Karpas-422 (cell line): ENCODE data around the gene KIF1B. TPM values are rescaled to one million over a fixed set of nuclear protein-coding genes. Genes with fewer than 3 reads are reported as not detected.

Experiments
- DNase-seq: peaks from one replicate; pipeline ENCODE4 v3.0.0-alpha.2; 2015
- H2AFZ ChIP-seq: fragments of 200-600 bp; sonication (generic); 2 replicates; pipeline ENCODE4 v1.6.1; 2014; ENCODE audit warnings: antibody characterized with exemption, low read length, mixed read lengths
- H3K27ac ChIP-seq: fragments of 200-600 bp; sonication (generic); 2 replicates; pipeline ENCODE4 v1.5.1; 2014; ENCODE audit warnings: mild to moderate bottlenecking, low read length, moderate library complexity
- H3K27me3 ChIP-seq: fragments of 200-600 bp; sonication (generic); 2 replicates; pipeline ENCODE4 v1.6.1; 2014; ENCODE audit warnings: low read length, mixed read lengths
- H3K36me3 ChIP-seq: fragments of 200-600 bp; sonication (generic); 2 replicates; pipeline ENCODE4 v1.6.1; 2014; ENCODE audit warnings: low read length, mixed read lengths; ENCODE audit not compliant: insufficient read depth
- H3K4me1 ChIP-seq: fragments of 200-600 bp; sonication (generic); 2 replicates; pipeline ENCODE4 v1.6.1; 2014; ENCODE audit warnings: mild to moderate bottlenecking, low read length, mixed read lengths
- H3K4me2 ChIP-seq: fragments of 200-600 bp; sonication (generic); 2 replicates; pipeline ENCODE4 v1.6.1; 2014; ENCODE audit warnings: low read length, low read depth, mild to moderate bottlenecking; ENCODE audit not compliant: poor library complexity, severe bottlenecking
- H3K4me3 ChIP-seq: fragments of 200-600 bp; sonication (generic); 2 replicates; pipeline ENCODE4 v1.5.1; 2014; ENCODE audit warnings: mild to moderate bottlenecking, antibody characterized with exemption, low read length, mixed read lengths
- H3K79me2 ChIP-seq: fragments of 200-600 bp; sonication (generic); 2 replicates; pipeline ENCODE4 v1.6.1; 2014; ENCODE audit warnings: mild to moderate bottlenecking, low read length, mixed read lengths
- H3K9ac ChIP-seq: fragments of 200-600 bp; sonication (generic); 2 replicates; pipeline ENCODE4 v1.6.0; 2014; ENCODE audit warnings: low read length
- H3K9me2 ChIP-seq: fragments of 200-600 bp; sonication (generic), shearing (Covaris generic); replicated peaks from 2 replicates; pipeline ENCODE4 v1.6.0; 2014; ENCODE audit warnings: mild to moderate bottlenecking, low read length, moderate library complexity; ENCODE audit not compliant: insufficient read depth
- H3K9me3 ChIP-seq: fragments of 300-700, 200-600 bp; sonication (generic); 2 replicates; pipeline ENCODE4 v1.6.1; 2014; ENCODE audit warnings: low read length, mixed read lengths
- H4K20me1 ChIP-seq: fragments of 200-600 bp; sonication (generic); 2 replicates; pipeline ENCODE4 v1.6.1; 2014; ENCODE audit warnings: mild to moderate bottlenecking, antibody characterized with exemption, low read length, low read depth; ENCODE audit not compliant: insufficient read depth
- total RNA-seq: library from RNA; depleted of rRNA; stranded (reverse); fragments of >200 nt; shearing (Covaris generic); gene quantifications from 2 replicates; pipeline ENCODE4 v1.2.3, GENCODE V29; 2014; ENCODE audit warnings: low replicate concordance

The KIF1B gene
- total RNA-seq, 1 experiment from 2014 or later: 3.7 TPM

DNA sequence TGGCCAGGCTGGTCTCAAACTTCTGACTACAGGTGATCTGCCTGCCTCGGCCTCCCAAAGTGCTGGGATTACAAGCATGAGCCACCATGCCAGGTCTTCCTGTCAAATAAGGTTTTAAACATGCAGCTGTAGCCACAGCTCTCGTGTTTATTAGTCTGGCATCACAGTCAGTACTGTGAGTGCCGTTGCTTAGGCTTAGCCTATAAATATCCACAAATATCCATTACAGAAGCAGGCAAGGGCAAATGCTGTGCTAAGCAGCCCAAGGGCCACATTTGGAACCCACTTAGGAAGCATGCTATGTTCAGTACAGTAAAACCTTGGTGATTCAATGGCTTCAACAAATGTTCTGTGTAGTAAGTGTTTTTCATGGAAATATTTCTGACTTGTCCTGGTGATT is 75.9 kb downstream of the KIF1B start:
- no peaks in the 10 kb centered on the region for H3K36me3 ChIP-seq
- H4K20me1 ChIP-seq: no peaks in the 10 kb centered on the region
- H3K4me2 ChIP-seq: no peak overlapping the region
- H3K4me3 ChIP-seq: no peak overlapping the region
- peaks cover 10% of the 10 kb centered on the region for H3K4me1 ChIP-seq
- no peaks in the 10 kb centered on the region for H3K27me3 ChIP-seq
- H3K27ac ChIP-seq: no peak overlapping the region
- H2AFZ ChIP-seq: no peak overlapping the region
- H3K79me2 ChIP-seq: no peaks in the 10 kb centered on the region
- H3K9me2 ChIP-seq: no peaks in the 10 kb centered on the region
- H3K9me3 ChIP-seq: no peaks in the 10 kb centered on the region
- no peak for DNase-seq
- H3K9ac ChIP-seq: no peak overlapping the region

- no peak overlapping the region for H3K27ac ChIP-seq
- H3K9me2 ChIP-seq: no peaks in the 10 kb centered on the region
- no peak overlapping the region for H3K4me3 ChIP-seq
- peaks cover 10% of the 10 kb centered on the region for H3K4me1 ChIP-seq
- H4K20me1 ChIP-seq: no peaks in the 10 kb centered on the region
- no peaks in the 10 kb centered on the region for H3K36me3 ChIP-seq
- H3K27me3 ChIP-seq: no peaks in the 10 kb centered on the region
- no peak overlapping the region for H3K9ac ChIP-seq
- H3K79me2 ChIP-seq: no peaks in the 10 kb centered on the region
- no peak overlapping the region for H3K4me2 ChIP-seq
- H3K9me3 ChIP-seq: no peaks in the 10 kb centered on the region
- no peak overlapping the region for H2AFZ ChIP-seq
- DNase-seq: no peak
These were observed 76.8 kb downstream of the KIF1B start for GRCh38 chr1:10287023-10287645.

DNA sequence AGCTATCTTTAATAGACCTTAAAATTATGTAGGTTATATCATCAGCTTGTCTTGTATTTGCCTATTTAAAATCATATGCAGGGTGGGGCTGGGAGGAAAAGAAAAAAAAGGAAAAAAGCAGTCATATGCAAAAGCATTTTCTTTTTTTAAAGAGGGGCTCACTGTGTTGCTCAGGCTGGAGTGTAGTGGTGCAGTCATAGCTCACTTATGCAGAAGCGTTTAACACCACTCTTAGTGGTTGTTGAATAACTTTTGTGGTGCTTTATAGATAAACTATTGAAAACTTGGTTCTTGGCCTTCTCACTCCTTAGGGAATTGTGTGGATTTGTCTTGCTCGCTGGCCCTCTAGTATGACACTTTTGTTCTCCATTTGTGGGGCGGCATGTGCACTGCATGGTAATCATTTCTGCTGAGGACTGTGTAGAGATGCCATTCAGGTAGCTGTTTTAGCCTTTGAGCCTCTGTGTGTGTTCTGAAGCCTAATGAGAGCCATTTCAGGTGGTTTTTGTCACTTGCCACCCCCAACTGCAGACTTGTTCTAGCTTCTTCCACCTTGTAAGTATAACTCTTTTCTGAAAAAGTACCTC is 77.8 kb downstream of the KIF1B start:
- Histone ChIP-seq H3K4me3 (no peak overlapping the region), H3K79me2 (no peaks in the 10 kb centered on the region), H3K36me3 (no peaks in the 10 kb centered on the region), H3K9ac (no peak overlapping the region), H3K4me1 (peaks cover 10% of the 10 kb centered on the region), H3K4me2 (peak overlapping the region; percentile 30), H3K27me3 (no peaks in the 10 kb centered on the region), H2AFZ (no peak overlapping the region), H3K9me3 (no peaks in the 10 kb centered on the region), H3K27ac (no peak overlapping the region), H3K9me2 (no peaks in the 10 kb centered on the region), H4K20me1 (no peaks in the 10 kb centered on the region)
- peak; percentile 44 for DNase-seq

DNA sequence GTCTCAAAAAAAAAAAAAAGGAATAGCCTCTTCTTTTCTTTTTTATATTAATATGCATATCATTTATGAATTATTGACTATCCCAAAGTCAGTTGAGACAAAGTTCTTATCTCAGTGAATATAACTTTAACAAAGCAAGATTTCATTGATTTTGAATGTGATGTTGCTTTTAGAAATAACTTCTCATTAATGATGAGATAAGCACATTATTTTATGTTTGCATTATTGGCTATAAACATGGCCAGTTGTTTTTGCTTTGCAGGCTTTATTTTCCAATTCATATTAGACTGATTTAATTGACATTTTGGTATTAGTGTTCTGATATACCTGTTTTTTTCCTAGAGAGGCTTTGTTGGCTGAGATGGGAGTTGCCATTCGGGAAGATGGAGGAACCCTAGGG is 81.3 kb downstream of the KIF1B start:
- Histone ChIP-seq H3K27ac (no peak overlapping the region), H3K9ac (no peak overlapping the region), H2AFZ (no peak overlapping the region), H3K36me3 (no peaks in the 10 kb centered on the region), H3K79me2 (no peaks in the 10 kb centered on the region), H4K20me1 (no peaks in the 10 kb centered on the region), H3K9me3 (no peaks in the 10 kb centered on the region), H3K4me1 (peaks cover 10% of the 10 kb centered on the region), H3K27me3 (no peaks in the 10 kb centered on the region), H3K9me2 (no peaks in the 10 kb centered on the region), H3K4me2 (no peak overlapping the region), H3K4me3 (no peak overlapping the region)
- no peak for DNase-seq

GRCh38 chr1:10292188-10292587 is 81.8 kb downstream of the KIF1B start:
- no peaks in the 10 kb centered on the region for H3K27me3 ChIP-seq
- no peak overlapping the region for H3K27ac ChIP-seq
- H3K9me3 ChIP-seq: no peaks in the 10 kb centered on the region
- H2AFZ ChIP-seq: no peak overlapping the region
- H3K9me2 ChIP-seq: no peaks in the 10 kb centered on the region
- H3K4me2 ChIP-seq: no peak overlapping the region
- no peak for DNase-seq
- no peaks in the 10 kb centered on the region for H3K79me2 ChIP-seq
- H3K36me3 ChIP-seq: no peaks in the 10 kb centered on the region
- no peak overlapping the region for H3K9ac ChIP-seq
- H3K4me1 ChIP-seq: peaks cover 10% of the 10 kb centered on the region
- no peak overlapping the region for H3K4me3 ChIP-seq
- no peaks in the 10 kb centered on the region for H4K20me1 ChIP-seq

GRCh38 chr1:10295481-10296085 is 85.2 kb downstream of the KIF1B start:
- no peak overlapping the region for H2AFZ ChIP-seq
- no peaks in the 10 kb centered on the region for H4K20me1 ChIP-seq
- H3K27ac ChIP-seq: no peak overlapping the region
- H3K9me3 ChIP-seq: no peaks in the 10 kb centered on the region
- no peaks in the 10 kb centered on the region for H3K36me3 ChIP-seq
- no peaks in the 10 kb centered on the region for H3K79me2 ChIP-seq
- no peak overlapping the region for H3K4me3 ChIP-seq
- H3K9ac ChIP-seq: no peak overlapping the region
- no peaks in the 10 kb centered on the region for H3K27me3 ChIP-seq
- peaks cover 4% of the 10 kb centered on the region; the same call in 1 of the 2 replicates for H3K4me1 ChIP-seq
- H3K9me2 ChIP-seq: no peaks in the 10 kb centered on the region
- DNase-seq: no peak
- H3K4me2 ChIP-seq: no peak overlapping the region

- H3K4me2 ChIP-seq: no peak overlapping the region
- no peaks in the 10 kb centered on the region for H3K9me2 ChIP-seq
- no peaks in the 10 kb centered on the region for H3K36me3 ChIP-seq
- H3K9ac ChIP-seq: no peak overlapping the region
- no peak overlapping the region for H3K4me3 ChIP-seq
- no peak for DNase-seq
- H4K20me1 ChIP-seq: no peaks in the 10 kb centered on the region
- no peaks in the 10 kb centered on the region for H3K9me3 ChIP-seq
- H3K27me3 ChIP-seq: no peaks in the 10 kb centered on the region
- H3K4me1 ChIP-seq: peaks cover 4% of the 10 kb centered on the region; the same call in 1 of the 2 replicates
- H2AFZ ChIP-seq: no peak overlapping the region
- H3K79me2 ChIP-seq: no peaks in the 10 kb centered on the region
- H3K27ac ChIP-seq: no peak overlapping the region
These were observed 88.8 kb downstream of the KIF1B start for GRCh38 chr1:10299151-10299550.

DNA sequence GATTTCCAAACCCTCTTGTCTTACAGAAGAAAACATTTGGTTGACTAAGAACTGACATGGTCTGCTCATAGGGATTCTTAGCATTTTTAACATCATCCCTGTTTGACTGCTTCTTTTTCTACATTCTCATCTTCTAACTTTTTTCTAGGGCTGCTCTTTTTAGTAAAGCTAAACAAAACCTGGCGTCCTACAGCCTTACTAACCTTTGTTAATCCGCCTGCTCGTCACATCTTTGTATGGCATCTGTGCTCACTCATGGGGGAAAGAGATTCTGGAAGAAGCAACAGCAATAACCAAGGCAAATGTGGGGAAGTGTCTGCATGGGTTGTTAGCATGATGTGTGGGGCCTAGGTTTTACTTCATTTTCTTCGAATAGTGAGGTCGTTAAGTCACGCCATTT is 92.0 kb downstream of the KIF1B start:
- DNase-seq: no peak
- Histone ChIP-seq H3K4me2 (no peak overlapping the region), H3K4me3 (no peak overlapping the region), H4K20me1 (no peaks in the 10 kb centered on the region), H3K9ac (no peak overlapping the region), H2AFZ (no peak overlapping the region), H3K36me3 (no peaks in the 10 kb centered on the region), H3K79me2 (no peaks in the 10 kb centered on the region), H3K9me2 (no peaks in the 10 kb centered on the region), H3K27me3 (no peaks in the 10 kb centered on the region), H3K27ac (no peak overlapping the region), H3K4me1 (peaks cover 4% of the 10 kb centered on the region; the same call in 1 of the 2 replicates), H3K9me3 (no peaks in the 10 kb centered on the region)
